ENCODE data around the gene ASB8. TPM values are rescaled to one million over a fixed set of nuclear protein-coding genes. Genes with fewer than 3 reads are reported as not detected.

ASB8 gene
- total RNA-seq, 1 experiment from 2014 or later: 17.1 TPM

- DNase-seq (ENCODE audit: low read depth, low spot score): no peak
- POLR2A ChIA-PET: no interaction called here
- no peak overlapping the region for H3K27ac ChIP-seq (ENCODE audit: low read length)
- H3K4me3 ChIP-seq (ENCODE audit: low read depth in 2 of 2, low read length in 2 of 2): no peak overlapping the region
- peaks cover 10% of the 10 kb centered on the region; the same call in 1 of the 2 replicates for H3K4me1 ChIP-seq (ENCODE audit: control insufficient read depth, insufficient read depth, low read length)
- H3K9me3 ChIP-seq (ENCODE audit: control insufficient read depth, insufficient read depth, low read depth, low read length): no peaks in the 10 kb centered on the region
- H3K36me3 ChIP-seq (ENCODE audit: control insufficient read depth, insufficient read depth, low read length): no peaks in the 10 kb centered on the region; the same call in 1 of the 2 replicates
- CTCF ChIA-PET: interaction anchor here (0.5 kb wide), 1 partner anchor 76 kb away, joined by 7 read pairs; no protein-coding TSS in a partner anchor
- no TSS peak for BruUV-seq (replicated peaks)
- in situ Hi-C loops (cut with HindIII; ENCODE audit: low pct_unique_long_range_greater_than_20kb, low sequenced_read_pairs): no loop called here
- TF ChIP-seq SIN3A (IDR thresholded peaks at IDR 0.05; ENCODE audit: borderline replicate concordance, insufficient read depth, low read depth, low read length): no peak
- TF ChIP-seq, protein P1, sequence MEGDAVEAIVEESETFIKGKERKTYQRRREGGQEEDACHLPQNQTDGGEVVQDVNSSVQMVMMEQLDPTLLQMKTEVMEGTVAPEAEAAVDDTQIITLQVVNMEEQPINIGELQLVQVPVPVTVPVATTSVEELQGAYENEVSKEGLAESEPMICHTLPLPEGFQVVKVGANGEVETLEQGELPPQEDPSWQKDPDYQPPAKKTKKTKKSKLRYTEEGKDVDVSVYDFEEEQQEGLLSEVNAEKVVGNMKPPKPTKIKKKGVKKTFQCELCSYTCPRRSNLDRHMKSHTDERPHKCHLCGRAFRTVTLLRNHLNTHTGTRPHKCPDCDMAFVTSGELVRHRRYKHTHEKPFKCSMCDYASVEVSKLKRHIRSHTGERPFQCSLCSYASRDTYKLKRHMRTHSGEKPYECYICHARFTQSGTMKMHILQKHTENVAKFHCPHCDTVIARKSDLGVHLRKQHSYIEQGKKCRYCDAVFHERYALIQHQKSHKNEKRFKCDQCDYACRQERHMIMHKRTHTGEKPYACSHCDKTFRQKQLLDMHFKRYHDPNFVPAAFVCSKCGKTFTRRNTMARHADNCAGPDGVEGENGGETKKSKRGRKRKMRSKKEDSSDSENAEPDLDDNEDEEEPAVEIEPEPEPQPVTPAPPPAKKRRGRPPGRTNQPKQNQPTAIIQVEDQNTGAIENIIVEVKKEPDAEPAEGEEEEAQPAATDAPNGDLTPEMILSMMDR (IDR thresholded peaks at IDR 0.05): no peak
- no peak for TF ChIP-seq TCF7L2 (IDR thresholded peaks at IDR 0.05; ENCODE audit: low read depth, low read length)
- no peak for TF ChIP-seq POLR2AphosphoS5 (IDR thresholded peaks at IDR 0.05; ENCODE audit: low read depth, low read length)
- TF ChIP-seq, protein P2, sequence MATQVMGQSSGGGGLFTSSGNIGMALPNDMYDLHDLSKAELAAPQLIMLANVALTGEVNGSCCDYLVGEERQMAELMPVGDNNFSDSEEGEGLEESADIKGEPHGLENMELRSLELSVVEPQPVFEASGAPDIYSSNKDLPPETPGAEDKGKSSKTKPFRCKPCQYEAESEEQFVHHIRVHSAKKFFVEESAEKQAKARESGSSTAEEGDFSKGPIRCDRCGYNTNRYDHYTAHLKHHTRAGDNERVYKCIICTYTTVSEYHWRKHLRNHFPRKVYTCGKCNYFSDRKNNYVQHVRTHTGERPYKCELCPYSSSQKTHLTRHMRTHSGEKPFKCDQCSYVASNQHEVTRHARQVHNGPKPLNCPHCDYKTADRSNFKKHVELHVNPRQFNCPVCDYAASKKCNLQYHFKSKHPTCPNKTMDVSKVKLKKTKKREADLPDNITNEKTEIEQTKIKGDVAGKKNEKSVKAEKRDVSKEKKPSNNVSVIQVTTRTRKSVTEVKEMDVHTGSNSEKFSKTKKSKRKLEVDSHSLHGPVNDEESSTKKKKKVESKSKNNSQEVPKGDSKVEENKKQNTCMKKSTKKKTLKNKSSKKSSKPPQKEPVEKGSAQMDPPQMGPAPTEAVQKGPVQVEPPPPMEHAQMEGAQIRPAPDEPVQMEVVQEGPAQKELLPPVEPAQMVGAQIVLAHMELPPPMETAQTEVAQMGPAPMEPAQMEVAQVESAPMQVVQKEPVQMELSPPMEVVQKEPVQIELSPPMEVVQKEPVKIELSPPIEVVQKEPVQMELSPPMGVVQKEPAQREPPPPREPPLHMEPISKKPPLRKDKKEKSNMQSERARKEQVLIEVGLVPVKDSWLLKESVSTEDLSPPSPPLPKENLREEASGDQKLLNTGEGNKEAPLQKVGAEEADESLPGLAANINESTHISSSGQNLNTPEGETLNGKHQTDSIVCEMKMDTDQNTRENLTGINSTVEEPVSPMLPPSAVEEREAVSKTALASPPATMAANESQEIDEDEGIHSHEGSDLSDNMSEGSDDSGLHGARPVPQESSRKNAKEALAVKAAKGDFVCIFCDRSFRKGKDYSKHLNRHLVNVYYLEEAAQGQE (IDR thresholded peaks at IDR 0.05; ENCODE audit: insufficient read depth in 1 of 2, low read depth in 2 of 2, low read length in 1 of 2): no peak
- ATAC-seq: no peak
- intact Hi-C loops (cut with micrococcal nuclease; ENCODE audit: unreplicated experiment): loop anchor here (10.0 kb wide), 2 partner anchors 75 to 205 kb away; no protein-coding TSS in a partner anchor
- H3K27me3 ChIP-seq (ENCODE audit: control insufficient read depth, insufficient read depth, low read length): peaks cover 2% of the 10 kb centered on the region; the same call in 1 of the 2 replicates
These were observed 2.7 kb upstream of the ASB8 start for GRCh38 chr12:48160046-48160445.

DNA sequence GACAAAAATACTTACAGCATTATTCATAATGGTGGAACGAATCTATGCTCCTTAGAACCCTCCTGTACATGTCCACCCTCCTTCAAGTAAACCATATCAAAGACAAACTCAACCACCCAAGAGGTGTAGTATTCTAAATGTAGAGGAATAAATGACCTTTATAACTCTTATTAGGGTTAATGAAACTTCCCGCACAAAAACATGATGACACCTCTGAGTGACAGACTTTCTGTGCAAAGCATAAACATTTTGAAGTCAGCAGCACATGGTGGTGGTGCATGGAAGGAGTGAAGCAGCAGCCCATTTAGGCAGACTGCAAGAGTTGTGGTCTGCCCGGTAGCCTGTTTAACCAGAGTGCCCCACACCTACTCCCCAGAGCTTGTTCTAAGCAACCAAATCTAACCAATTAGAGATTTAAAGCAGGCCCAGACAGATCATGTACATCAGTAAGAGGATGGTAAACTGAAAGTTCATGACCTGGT is 615 bp upstream of the ASB8 start:
- H3K36me3 ChIP-seq (ENCODE audit: control insufficient read depth, insufficient read depth, low read length): no peaks in the 10 kb centered on the region; the same call in 1 of the 2 replicates
- POLR2A ChIA-PET: no interaction called here
- intact Hi-C loops (cut with micrococcal nuclease; ENCODE audit: unreplicated experiment) (loop anchor here (10.0 kb wide), 1 partner anchor 53 kb away; the partner anchor contains the start of gene SENP1), in situ Hi-C loops (cut with HindIII; ENCODE audit: low pct_unique_long_range_greater_than_20kb, low sequenced_read_pairs) (no loop called here)
- peak overlapping the region; percentile 98 for H3K4me3 ChIP-seq (ENCODE audit: low read depth in 2 of 2, low read length in 2 of 2)
- no peak for DNase-seq (ENCODE audit: low read depth, low spot score)
- H3K4me1 ChIP-seq (ENCODE audit: control insufficient read depth, insufficient read depth, low read length): peaks cover 10% of the 10 kb centered on the region; the same call in 1 of the 2 replicates
- CTCF ChIA-PET: interaction anchor here (0.6 kb wide), 1 partner anchor 452 kb away, joined by 10 read pairs; the partner anchor contains the start of gene RPAP3
- ATAC-seq: no peak
- H3K9me3 ChIP-seq (ENCODE audit: control insufficient read depth, insufficient read depth, low read depth, low read length): no peaks in the 10 kb centered on the region
- TF ChIP-seq, protein P2 (IDR thresholded peaks at IDR 0.05; ENCODE audit: insufficient read depth in 1 of 2, low read depth in 2 of 2, low read length in 1 of 2): no peak
- TF ChIP-seq TCF7L2 (IDR thresholded peaks at IDR 0.05; ENCODE audit: low read depth, low read length) (no peak), SIN3A (IDR thresholded peaks at IDR 0.05; ENCODE audit: borderline replicate concordance, insufficient read depth, low read depth, low read length) (no peak), POLR2AphosphoS5 (IDR thresholded peaks at IDR 0.05; ENCODE audit: low read depth, low read length) (no peak)
- TF ChIP-seq, protein P1 (IDR thresholded peaks at IDR 0.05): no peak; the same call in 1 of the 2 replicates
- peak overlapping the region; percentile 94 for H3K27ac ChIP-seq (ENCODE audit: low read length)
- no TSS peak for BruUV-seq (replicated peaks)
- H3K27me3 ChIP-seq (ENCODE audit: control insufficient read depth, insufficient read depth, low read length): no peaks in the 10 kb centered on the region
